PC-9 (cell line): ENCODE results near the gene ARL5B.

Experiments
- EZH2 ChIP-seq: fragments of 200-600 bp; sonication (generic); IDR thresholded peaks from 2 replicates; pipeline ENCODE4 v1.8.0; 2017; ENCODE audit warnings: antibody characterized with exemption, low read depth
- TF ChIP-seq, protein P1 (sequence below): fragments of 200-600 bp; sonication (generic); conservative IDR thresholded peaks from 2 replicates; pipeline ENCODE4 v1.6.1; 2017; ENCODE audit warnings: mixed run types, antibody characterized with exemption, mild to moderate bottlenecking, moderate library complexity

DNA sequence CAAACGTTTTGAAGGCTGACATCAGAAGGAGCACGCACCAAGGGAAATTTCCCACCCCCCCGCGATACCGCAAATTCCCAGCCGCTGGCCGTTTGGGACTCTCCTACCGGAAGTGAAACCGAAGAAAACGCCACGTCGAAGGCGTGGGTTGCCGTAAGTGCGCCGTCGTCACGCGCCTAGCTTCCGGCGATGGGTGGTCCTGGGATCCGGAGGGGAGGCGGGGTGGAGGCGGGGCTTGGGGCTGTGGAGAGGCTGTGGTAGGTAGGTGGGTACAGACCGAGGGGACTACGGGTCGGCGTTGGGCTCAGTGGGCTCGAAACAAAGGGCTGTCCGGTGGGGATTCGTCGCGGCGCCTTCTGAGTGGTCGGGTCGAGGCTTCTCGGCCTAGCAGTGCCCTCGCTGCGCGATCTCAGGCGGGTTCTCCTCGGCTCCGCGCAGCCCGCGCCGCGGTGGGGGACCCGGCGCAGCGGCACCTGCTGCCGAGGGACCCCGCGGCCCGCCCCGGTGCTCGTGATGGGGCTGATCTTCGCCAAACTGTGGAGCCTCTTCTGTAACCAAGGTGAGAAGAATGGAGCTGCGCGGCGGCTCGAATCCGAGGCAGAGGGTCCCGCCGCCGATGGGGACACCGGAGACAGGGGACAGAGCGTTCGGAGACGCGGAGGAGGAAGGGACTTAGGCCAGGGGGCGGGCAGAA, at the start of gene ARL5B:
- TF ChIP-seq, protein P1, sequence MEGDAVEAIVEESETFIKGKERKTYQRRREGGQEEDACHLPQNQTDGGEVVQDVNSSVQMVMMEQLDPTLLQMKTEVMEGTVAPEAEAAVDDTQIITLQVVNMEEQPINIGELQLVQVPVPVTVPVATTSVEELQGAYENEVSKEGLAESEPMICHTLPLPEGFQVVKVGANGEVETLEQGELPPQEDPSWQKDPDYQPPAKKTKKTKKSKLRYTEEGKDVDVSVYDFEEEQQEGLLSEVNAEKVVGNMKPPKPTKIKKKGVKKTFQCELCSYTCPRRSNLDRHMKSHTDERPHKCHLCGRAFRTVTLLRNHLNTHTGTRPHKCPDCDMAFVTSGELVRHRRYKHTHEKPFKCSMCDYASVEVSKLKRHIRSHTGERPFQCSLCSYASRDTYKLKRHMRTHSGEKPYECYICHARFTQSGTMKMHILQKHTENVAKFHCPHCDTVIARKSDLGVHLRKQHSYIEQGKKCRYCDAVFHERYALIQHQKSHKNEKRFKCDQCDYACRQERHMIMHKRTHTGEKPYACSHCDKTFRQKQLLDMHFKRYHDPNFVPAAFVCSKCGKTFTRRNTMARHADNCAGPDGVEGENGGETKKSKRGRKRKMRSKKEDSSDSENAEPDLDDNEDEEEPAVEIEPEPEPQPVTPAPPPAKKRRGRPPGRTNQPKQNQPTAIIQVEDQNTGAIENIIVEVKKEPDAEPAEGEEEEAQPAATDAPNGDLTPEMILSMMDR, result no peak
- no peak for TF ChIP-seq EZH2
